ENCODE data around the gene FOXN3.

DNA sequence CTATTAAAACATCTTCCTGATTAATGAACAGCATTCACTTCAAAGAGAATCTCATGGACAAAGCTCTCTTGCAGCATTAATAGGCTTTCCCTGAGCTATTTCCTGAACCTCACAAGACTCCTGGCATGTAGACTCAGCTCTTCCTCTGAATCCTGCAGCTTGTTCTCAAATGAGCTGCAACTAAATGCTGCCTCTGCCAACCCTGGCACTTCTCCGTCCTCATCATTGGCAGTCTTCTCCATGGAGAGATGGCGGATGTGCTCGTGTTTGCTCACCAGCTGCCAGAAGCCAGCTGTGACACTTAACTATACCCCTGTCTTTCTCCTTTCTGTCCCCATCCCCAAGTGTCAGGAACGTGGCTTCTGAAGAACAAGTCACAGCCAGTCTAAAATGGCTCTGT lies 232.1 kb downstream of the FOXN3 start:
- TF ChIP-seq POLR2A (IDR thresholded peaks at IDR 0.05), result no peak
- TF ChIP-seq, protein P1, sequence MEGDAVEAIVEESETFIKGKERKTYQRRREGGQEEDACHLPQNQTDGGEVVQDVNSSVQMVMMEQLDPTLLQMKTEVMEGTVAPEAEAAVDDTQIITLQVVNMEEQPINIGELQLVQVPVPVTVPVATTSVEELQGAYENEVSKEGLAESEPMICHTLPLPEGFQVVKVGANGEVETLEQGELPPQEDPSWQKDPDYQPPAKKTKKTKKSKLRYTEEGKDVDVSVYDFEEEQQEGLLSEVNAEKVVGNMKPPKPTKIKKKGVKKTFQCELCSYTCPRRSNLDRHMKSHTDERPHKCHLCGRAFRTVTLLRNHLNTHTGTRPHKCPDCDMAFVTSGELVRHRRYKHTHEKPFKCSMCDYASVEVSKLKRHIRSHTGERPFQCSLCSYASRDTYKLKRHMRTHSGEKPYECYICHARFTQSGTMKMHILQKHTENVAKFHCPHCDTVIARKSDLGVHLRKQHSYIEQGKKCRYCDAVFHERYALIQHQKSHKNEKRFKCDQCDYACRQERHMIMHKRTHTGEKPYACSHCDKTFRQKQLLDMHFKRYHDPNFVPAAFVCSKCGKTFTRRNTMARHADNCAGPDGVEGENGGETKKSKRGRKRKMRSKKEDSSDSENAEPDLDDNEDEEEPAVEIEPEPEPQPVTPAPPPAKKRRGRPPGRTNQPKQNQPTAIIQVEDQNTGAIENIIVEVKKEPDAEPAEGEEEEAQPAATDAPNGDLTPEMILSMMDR (IDR thresholded peaks at IDR 0.05 in 4 of 5, conservative IDR thresholded peaks at IDR 0.05 in 1 of 5), result no peak

Measured in gastrocnemius medialis (tissue), 4 donors.